Activated T-cell treated with anti-CD3 and anti-CD28 coated beads for 24 hours (primary cell): ENCODE measurements around the gene EIF2S2.

Experiments
- DNase-seq: peaks from one replicate; pipeline ENCODE4 v3.0.0-alpha.2; 2020; ENCODE audit warnings: low read depth

EIF2S2 gene

GRCh38 chr20:34122274-34122980, 10.4 kb upstream of the EIF2S2 start:
- DNase-seq, result no peak

DNA sequence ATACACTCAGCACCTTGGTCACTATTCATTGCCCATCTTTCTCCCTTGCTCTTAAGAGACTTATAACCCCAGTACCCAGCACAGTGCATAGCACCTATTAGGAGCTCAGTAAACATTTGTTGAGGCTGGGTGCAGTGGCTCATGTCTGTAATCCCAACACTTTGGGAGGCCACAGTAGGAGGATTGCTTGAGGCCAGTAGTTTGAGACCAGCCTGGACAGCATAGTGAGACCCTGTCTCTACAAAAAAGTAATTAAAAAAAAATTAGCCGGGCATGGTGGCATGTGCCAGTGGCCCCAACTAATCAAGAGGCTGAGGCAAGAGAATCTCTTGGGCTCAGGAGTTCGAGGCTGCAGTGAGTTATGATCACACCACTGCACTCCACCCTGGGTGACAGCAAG, 8.2 kb upstream of the EIF2S2 start:
- DNase-seq, result no peak

- no peak for DNase-seq
These were observed 3.2 kb upstream of the EIF2S2 start for GRCh38 chr20:34115232-34115631.

DNA sequence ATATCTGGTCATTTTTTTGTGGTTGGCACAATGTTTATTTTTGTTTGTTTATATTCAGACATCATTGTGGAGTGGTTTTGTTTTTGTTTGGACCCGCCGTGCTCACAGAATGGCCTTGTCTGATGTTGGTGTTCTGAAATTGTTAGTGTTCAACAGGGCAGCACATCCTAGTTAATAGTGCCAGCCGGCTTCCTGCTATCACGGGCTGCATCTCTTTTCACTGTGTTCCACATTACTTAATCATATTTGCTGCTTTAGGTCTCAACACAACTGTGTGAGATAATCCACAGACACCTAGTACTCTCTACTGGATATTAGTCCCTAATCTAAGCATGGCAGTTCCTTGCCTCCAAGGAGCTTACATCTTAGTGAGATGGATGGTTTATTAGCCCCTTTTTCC, 2.8 kb upstream of the EIF2S2 start:
- no peak for DNase-seq

GRCh38 chr20:34112600-34113101, 608 bp upstream of the EIF2S2 start:
- DNase-seq, result no peak

GRCh38 chr20:34110745-34111641, 1.1 kb downstream of the EIF2S2 start:
- DNase-seq, result no peak

DNA sequence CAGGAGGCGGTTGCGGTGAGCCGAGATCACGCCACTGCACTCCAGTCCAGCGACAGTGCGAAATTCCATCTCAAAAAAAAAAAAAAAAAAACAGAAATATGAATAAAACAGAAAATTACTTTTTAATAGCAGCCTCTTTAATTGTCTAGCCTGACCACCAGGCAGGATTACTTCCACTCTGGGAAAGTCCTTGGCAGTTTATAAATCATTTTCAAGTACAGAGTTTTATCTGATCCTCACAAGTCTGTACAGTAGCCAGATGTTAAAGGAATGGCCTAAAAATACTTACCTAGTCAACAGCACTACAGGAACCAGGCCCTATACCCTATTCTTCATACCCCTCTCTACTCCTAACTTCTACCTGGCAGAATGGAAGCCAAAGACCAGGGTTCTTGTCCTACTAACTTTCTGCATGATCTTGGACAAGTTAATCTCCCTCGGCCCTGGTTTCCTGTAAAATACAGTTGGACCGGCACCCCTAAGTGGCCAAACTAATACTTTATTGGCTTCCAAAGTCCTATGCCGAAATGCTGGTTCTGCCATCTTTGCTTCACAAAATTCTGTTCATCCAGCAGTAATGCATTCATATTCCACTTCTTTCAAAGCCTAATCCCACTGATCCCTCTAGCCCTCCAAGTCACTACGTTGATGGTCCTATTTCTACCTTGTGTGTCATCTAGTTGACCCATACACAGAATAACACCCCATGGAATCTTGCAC, 1.9 kb downstream of the EIF2S2 start:
- no peak for DNase-seq

- no peak for DNase-seq
These were observed 2.6 kb downstream of the EIF2S2 start for GRCh38 chr20:34109442-34109841.

GRCh38 chr20:34108616-34109174, 3.3 kb downstream of the EIF2S2 start:
- DNase-seq, result no peak

DNA sequence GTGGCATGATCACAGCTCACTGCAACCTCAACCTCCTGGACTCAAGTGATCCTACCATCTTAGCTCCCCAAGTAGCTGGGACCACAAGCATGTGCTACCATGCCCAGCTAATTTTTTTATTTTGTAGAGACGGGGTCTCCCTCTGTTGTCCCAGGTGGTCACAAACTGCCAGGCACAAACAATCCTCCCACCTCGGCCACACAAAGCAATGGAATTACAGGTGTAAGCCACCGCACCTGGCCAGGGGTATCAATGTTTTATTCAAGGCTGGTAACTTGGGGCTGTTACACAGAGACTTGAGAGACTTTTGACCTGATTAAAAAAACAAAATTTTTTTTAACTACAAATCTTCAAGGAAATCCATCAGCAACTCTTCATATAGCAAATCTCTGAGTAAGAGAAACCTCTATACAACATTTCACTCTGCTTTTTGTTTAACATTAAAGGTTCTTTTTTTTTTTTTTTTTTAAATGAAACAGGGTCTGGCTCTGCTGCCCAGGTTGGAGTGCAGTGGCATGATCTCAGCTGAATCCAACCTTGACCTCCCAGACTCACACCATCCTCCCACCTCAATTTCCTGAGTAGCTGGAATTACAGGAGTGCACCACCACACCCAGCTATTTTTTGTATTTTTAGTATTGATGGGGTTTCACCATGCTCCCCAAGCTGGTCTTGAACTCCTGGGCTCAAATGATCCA, 5.9 kb downstream of the EIF2S2 start:
- DNase-seq, result no peak

- DNase-seq, result no peak
These were observed 8.0 kb downstream of the EIF2S2 start for GRCh38 chr20:34104059-34104458.

DNA sequence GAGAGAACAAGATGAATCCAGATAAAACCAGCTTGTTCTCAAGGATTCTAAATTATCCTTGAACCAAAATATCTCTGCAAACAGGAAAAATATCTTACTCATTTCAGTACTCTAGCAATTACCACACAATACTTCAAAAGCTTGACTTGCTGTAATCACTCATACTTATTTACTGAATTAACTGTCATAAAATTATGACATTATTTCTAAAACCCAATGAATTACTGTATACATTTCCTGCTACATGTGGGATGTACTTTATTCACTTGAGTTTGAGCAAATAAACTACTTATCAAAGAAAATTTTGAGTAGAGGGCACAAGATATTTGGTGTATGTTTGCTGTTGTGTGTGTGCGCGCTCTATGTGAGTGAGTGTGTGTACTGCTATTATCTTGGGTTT, 9.7 kb downstream of the EIF2S2 start:
- no peak for DNase-seq

DNA sequence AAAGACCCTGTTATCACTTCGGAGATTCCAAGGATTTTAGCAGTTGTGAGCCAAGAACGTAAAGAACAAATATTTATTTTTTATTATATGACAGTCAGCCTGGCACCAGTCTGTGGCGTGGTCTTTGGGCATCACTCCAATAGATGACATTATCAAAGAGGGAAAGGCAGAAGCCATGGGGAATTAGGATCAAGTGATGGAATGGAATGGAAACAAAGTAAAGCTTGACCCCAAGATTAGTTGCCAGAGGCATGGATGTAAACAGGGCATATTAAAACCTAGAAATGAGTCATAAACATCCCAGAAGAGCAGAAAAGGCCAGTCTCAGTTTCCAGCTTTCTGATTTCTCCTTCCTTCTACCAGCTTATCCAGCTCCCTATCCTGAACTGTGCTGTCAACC, 11.5 kb downstream of the EIF2S2 start:
- no peak for DNase-seq

GRCh38 chr20:34099675-34100074, 12.4 kb downstream of the EIF2S2 start:
- no peak for DNase-seq

DNA sequence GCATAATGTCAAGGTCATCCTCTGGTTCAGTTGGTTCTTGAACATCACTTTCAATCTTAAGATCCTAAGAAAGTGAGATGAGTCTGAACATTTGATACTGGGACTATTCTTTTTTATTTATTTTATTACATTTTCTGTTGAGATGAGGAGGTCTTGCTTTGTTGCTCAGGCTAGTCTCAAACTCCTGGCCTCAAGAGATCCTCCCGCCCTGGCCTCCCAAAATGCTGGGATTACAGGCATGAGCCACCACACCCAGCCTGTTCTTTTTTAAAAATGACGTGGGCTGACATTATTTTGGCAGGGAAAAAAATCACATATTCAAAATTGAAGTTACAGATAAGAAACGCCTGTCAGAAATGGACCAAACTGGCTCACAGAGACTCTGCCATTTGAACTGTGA, 13.5 kb downstream of the EIF2S2 start:
- no peak for DNase-seq

DNA sequence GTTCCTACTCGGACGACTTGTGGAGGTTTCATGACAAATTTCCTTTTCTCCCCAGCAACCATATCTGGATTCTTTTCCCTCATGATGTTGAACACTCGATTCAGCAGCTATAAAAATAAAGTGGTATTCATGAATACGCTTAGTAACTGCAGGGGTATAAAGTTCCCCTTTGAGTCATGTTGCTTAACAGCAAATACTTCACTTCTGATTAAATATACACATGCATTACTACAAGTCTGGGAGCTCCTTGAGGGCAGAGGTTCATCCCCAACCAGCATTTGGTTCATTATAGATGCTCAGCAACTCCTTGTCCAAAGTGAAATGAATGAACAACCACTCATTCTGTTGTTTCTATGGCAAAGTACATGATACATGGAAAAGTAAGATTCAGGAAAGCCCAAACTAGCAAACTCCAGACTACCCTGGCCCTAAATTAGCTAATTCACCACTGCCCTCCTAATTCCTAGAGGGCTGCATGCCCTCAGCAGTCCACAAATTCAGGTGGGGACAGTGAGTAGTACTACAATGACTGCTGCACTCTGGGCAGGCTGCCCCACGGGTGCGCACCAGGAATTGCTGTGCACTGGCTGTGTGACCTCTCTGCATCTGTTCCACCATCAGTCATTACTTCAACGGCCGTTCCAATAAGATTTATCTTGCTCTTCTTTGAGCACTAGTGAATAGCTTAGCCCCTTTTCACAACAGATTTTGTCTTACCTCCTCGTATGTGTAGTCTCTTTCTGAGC, 15.2 kb downstream of the EIF2S2 start:
- DNase-seq, result no peak

GRCh38 chr20:34095825-34096224, 16.2 kb downstream of the EIF2S2 start:
- DNase-seq, result no peak

DNA sequence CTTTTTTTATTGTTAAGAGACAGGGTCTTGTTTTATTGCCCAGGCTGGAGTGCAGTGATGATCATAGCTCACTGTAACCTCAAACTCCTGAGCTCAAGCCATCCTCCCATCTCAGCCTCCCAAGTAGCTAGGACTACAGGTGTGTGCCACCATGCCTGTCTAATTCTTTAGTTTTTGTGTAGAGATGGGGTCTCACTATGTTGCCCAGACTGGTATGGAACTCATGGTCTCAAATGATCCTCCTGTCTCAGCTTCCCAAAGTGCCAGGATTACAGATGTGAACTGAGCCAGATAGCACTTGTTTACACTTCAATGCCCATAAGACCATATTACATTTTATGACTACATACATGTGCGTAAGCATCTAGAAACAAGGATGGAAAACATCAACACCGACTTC, 18.1 kb downstream of the EIF2S2 start:
- no peak for DNase-seq

DNA sequence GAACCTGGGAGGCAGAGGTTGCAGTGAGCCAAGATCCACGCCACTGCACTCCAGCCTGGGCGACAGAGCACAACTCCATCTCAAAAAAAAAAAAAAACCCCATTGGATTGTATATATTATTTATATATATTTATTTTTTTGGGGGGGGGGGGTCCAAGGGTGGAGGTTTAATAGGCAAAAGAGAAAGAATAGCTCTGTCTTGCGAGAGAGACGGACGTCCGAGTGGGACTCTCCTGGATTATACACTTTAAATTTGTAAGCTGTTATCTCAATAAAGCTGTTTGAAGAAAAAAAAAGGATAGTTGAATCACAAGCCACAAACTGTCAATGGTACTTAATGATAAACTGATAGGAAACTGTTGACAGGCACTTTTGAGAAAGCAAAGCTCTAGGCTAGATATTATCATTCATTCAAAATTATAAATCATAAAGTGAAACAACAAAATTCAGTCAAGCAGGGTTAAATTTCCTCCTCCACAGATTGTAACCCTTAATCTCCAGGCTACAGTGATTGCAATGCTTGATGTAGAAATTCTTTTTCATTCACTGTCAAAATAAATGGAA, 20.3 kb downstream of the EIF2S2 start:
- no peak for DNase-seq

DNA sequence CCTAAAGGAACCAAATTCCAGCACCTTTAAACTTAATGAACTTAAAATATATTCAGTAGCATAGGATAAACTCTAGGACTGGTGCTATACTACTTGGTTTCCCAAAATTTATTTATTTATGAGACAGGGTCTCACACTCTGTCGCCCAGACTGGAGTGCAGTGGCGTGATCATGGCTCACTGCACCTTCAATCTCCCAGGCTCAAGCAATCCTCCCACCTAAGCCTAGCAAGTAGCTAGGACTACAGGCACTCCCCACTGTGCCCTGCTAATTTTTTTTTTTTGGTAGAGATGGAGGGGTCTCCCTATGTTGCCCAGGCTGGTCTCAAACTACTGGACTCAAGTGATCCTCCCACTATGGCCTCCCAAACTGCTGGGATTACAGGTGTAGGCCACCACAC, 21.4 kb downstream of the EIF2S2 start:
- DNase-seq, result no peak
